SH-SY5Y (cell line): ENCODE measurements around the gene CCDC106.

Source experiments
- GATA2 ChIP-seq: IDR thresholded peaks from 2 replicates; pipeline ENCODE4 v1.6.1; 2011; ENCODE audit warnings: mild to moderate bottlenecking, low read depth, low read length
- GATA3 ChIP-seq: IDR thresholded peaks from 2 replicates; pipeline ENCODE4 v1.6.1; 2011; ENCODE audit warnings: low read depth, mild to moderate bottlenecking, low read length, moderate library complexity

The CCDC106 gene

GRCh38 chr19:55680339-55681130 lies 32.5 kb downstream of the CCDC106 start:
- TF ChIP-seq GATA3 (no peak), GATA2 (no peak)

GRCh38 chr19:55681131-55682092 lies 33.4 kb downstream of the CCDC106 start:
- no peak for TF ChIP-seq GATA3
- no peak for TF ChIP-seq GATA2

- TF ChIP-seq GATA3 (no peak), GATA2 (no peak)
Observed at GRCh38 chr19:55683449-55684261, 35.6 kb downstream of the CCDC106 start.

- no peak for TF ChIP-seq GATA3
- TF ChIP-seq GATA2: no peak
Observed at GRCh38 chr19:55684946-55685681, 37.1 kb downstream of the CCDC106 start.

- TF ChIP-seq GATA3 (no peak), GATA2 (no peak)
Observed at GRCh38 chr19:55685776-55686175, 37.8 kb downstream of the CCDC106 start.

GRCh38 chr19:55686311-55687050 lies 38.5 kb downstream of the CCDC106 start:
- no peak for TF ChIP-seq GATA3
- TF ChIP-seq GATA2: no peak

GRCh38 chr19:55687281-55688201 lies 39.5 kb downstream of the CCDC106 start:
- no peak for TF ChIP-seq GATA3
- TF ChIP-seq GATA2: no peak

GRCh38 chr19:55688422-55689218 lies 40.6 kb downstream of the CCDC106 start:
- TF ChIP-seq GATA3 (no peak), GATA2 (no peak)

- TF ChIP-seq GATA3 (no peak), GATA2 (no peak)
Observed at GRCh38 chr19:55689411-55690108, 41.5 kb downstream of the CCDC106 start.

GRCh38 chr19:55690109-55690768 lies 42.2 kb downstream of the CCDC106 start:
- TF ChIP-seq GATA3: no peak
- TF ChIP-seq GATA2: no peak
